ENCODE data around the gene REPIN1. TPM values are rescaled to one million over a fixed set of nuclear protein-coding genes. Genes with fewer than 3 reads are reported as not detected.

REPIN1 gene
- total and polyA plus RNA-seq, 4 donors: 17.1 to 118 (median 55.1) TPM

DNA sequence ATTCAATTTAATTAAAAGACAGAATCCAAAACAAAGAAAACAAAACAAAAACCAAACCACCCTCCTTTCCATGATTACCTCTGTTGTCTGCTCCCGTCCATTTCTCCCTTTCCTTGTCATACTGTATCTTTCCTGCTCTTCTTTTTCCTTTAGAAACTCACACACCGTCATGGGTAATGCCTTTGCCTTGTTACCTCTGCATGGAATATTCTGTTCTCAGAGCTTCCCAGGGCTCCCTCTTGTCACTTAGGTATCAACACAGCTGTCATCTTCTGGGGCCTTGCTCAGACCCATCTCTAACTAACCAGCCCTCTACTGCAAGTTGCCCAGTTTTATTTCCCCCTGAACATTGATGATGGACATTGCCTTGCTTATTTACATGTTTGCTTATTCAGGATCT, 51.6 kb downstream of the REPIN1 start (continued):
- no peak for TF ChIP-seq GABPA (IDR thresholded peaks at IDR 0.05 in 1 of 2, conservative IDR thresholded peaks at IDR 0.05 in 1 of 2)

DNA sequence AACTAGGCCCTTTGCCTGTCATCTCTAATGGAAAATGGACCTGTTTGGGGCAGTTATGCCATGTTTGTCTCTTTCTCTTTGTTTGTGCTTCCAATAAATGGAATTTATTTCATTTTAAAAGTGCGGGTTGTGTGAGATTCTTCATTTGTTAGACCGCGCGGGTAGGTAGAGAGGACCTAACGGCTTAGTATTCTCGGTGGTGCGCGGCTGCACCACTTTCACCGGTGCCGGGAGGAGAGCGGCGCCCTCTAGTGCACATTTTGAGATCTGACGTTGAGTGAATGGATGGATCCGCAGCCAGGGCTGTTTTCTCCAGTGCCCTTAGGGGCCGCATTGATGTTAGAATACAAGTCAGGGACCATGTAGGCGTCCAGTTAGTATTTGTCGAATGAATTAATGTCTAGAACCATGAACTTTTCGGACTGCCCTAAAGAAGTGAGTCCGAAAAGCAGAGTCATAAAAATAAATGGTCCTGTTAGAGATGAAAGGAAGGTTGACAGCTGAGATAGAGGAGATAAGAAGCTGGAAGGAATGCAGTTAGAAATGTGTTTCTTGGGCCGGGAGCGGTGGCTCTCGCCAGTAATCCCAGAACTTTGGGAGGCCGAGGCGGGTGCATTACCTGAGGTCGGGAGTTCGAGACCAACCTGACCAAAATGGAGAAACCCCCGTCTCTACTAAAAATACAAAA, 52.5 kb downstream of the REPIN1 start:
- H3K36me3 ChIP-seq (ENCODE audit: control insufficient read depth in 4 of 4, insufficient read depth in 3 of 4, low read depth in 1 of 4, low read length in 3 of 4): no peaks in the 10 kb centered on the region
- TF ChIP-seq EGR1 (IDR thresholded peaks at IDR 0.05; ENCODE audit: low read depth in 2 of 2) (no peak), FOXA2 (IDR thresholded peaks at IDR 0.05) (no peak), TAF1 (conservative IDR thresholded peaks at IDR 0.05) (no peak), GABPA (IDR thresholded peaks at IDR 0.05 in 1 of 2, conservative IDR thresholded peaks at IDR 0.05 in 1 of 2) (no peak), RAD21 (IDR thresholded peaks at IDR 0.05) (peak; percentile 95 to 96), SP1 (IDR thresholded peaks at IDR 0.05) (peak; percentile 22), YY1 (IDR thresholded peaks at IDR 0.05) (peak; percentile 22), FOXA1 (IDR thresholded peaks at IDR 0.05) (no peak), JUND (IDR thresholded peaks at IDR 0.05) (no peak), NR2F2 (IDR thresholded peaks at IDR 0.05) (peak; percentile 11), HNF4G (IDR thresholded peaks at IDR 0.05) (no peak), RXRA (IDR thresholded peaks at IDR 0.05) (peak in 1 of 2 donors; percentile 6), HNF4A (conservative IDR thresholded peaks at IDR 0.05) (peak in 1 of 2 donors; percentile 24)
- TF ChIP-seq, protein P1, sequence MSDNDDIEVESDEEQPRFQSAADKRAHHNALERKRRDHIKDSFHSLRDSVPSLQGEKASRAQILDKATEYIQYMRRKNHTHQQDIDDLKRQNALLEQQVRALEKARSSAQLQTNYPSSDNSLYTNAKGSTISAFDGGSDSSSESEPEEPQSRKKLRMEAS (IDR thresholded peaks at IDR 0.05): no peak
- TF ChIP-seq, protein P2, sequence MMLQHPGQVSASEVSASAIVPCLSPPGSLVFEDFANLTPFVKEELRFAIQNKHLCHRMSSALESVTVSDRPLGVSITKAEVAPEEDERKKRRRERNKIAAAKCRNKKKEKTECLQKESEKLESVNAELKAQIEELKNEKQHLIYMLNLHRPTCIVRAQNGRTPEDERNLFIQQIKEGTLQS (IDR thresholded peaks at IDR 0.05): no peak
- TF ChIP-seq, protein P3, sequence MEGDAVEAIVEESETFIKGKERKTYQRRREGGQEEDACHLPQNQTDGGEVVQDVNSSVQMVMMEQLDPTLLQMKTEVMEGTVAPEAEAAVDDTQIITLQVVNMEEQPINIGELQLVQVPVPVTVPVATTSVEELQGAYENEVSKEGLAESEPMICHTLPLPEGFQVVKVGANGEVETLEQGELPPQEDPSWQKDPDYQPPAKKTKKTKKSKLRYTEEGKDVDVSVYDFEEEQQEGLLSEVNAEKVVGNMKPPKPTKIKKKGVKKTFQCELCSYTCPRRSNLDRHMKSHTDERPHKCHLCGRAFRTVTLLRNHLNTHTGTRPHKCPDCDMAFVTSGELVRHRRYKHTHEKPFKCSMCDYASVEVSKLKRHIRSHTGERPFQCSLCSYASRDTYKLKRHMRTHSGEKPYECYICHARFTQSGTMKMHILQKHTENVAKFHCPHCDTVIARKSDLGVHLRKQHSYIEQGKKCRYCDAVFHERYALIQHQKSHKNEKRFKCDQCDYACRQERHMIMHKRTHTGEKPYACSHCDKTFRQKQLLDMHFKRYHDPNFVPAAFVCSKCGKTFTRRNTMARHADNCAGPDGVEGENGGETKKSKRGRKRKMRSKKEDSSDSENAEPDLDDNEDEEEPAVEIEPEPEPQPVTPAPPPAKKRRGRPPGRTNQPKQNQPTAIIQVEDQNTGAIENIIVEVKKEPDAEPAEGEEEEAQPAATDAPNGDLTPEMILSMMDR (IDR thresholded peaks at IDR 0.05; ENCODE audit: low read depth, low read length, missing input control): peak; percentile 81
- TF ChIP-seq, protein P4, sequence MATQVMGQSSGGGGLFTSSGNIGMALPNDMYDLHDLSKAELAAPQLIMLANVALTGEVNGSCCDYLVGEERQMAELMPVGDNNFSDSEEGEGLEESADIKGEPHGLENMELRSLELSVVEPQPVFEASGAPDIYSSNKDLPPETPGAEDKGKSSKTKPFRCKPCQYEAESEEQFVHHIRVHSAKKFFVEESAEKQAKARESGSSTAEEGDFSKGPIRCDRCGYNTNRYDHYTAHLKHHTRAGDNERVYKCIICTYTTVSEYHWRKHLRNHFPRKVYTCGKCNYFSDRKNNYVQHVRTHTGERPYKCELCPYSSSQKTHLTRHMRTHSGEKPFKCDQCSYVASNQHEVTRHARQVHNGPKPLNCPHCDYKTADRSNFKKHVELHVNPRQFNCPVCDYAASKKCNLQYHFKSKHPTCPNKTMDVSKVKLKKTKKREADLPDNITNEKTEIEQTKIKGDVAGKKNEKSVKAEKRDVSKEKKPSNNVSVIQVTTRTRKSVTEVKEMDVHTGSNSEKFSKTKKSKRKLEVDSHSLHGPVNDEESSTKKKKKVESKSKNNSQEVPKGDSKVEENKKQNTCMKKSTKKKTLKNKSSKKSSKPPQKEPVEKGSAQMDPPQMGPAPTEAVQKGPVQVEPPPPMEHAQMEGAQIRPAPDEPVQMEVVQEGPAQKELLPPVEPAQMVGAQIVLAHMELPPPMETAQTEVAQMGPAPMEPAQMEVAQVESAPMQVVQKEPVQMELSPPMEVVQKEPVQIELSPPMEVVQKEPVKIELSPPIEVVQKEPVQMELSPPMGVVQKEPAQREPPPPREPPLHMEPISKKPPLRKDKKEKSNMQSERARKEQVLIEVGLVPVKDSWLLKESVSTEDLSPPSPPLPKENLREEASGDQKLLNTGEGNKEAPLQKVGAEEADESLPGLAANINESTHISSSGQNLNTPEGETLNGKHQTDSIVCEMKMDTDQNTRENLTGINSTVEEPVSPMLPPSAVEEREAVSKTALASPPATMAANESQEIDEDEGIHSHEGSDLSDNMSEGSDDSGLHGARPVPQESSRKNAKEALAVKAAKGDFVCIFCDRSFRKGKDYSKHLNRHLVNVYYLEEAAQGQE (IDR thresholded peaks at IDR 0.05): no peak
- TF ChIP-seq, protein P5, sequence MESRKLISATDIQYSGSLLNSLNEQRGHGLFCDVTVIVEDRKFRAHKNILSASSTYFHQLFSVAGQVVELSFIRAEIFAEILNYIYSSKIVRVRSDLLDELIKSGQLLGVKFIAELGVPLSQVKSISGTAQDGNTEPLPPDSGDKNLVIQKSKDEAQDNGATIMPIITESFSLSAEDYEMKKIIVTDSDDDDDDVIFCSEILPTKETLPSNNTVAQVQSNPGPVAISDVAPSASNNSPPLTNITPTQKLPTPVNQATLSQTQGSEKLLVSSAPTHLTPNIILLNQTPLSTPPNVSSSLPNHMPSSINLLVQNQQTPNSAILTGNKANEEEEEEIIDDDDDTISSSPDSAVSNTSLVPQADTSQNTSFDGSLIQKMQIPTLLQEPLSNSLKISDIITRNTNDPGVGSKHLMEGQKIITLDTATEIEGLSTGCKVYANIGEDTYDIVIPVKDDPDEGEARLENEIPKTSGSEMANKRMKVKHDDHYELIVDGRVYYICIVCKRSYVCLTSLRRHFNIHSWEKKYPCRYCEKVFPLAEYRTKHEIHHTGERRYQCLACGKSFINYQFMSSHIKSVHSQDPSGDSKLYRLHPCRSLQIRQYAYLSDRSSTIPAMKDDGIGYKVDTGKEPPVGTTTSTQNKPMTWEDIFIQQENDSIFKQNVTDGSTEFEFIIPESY (IDR thresholded peaks at IDR 0.05): no peak
- peaks cover 0 to 10% (median 7%) of the 10 kb centered on the region in 4 donors for H3K4me1 ChIP-seq (ENCODE audit: control insufficient read depth in 4 of 4, insufficient read depth in 4 of 4, low read length in 3 of 4)
- DNase-seq (ENCODE audit: low spot score): peak; percentile 84
- WGBS: 17% methylated on average over 27 of the region's 27 CpGs
- H3K27me3 ChIP-seq (ENCODE audit: control insufficient read depth in 4 of 4, insufficient read depth in 4 of 4, low read length in 3 of 4): no peaks in the 10 kb centered on the region
- no peak overlapping the region for H3K4me3 ChIP-seq (ENCODE audit: low read depth in 1 of 3, low read length in 3 of 3)
- H3K27ac ChIP-seq (ENCODE audit: low read depth in 1 of 2, low read length in 2 of 2): no peak overlapping the region
- H3K9ac ChIP-seq (ENCODE audit: low read depth in 1 of 2, low read length in 2 of 2): peak overlapping the region; percentile 10 to 20
- H3K9me3 ChIP-seq (ENCODE audit: control insufficient read depth in 4 of 4, low read length in 3 of 4): no peaks in the 10 kb centered on the region
